HCT116 (cell line): ENCODE results near the gene IGFBP6. TPM values are rescaled to one million over a fixed set of nuclear protein-coding genes. Genes with fewer than 3 reads are reported as not detected.

Source experiments
- ATAC-seq: fragments of 200-7000 bp; cut with Tn5 transposase; 2 replicates; pipeline ENCODE4 v1.9.1; 2020; ENCODE audit warnings: mild to moderate bottlenecking, moderate library complexity
- BruUV-seq: library from RNA; stranded (reverse); fragments of 400-500 nt; replicated peaks from 2 replicates; lab custom pipeline; 2021; lab: Mats Ljungman, UMichigan
- CTCF ChIA-PET: fragments of 300-600 bp; sonication (Branson Sonifier 250); formaldehyde crosslinking; loops from one replicate; lab custom pipeline; 2021; ENCODE audit warnings: antibody characterized with exemption; lab: Charles Lee
- POLR2A ChIA-PET: fragments of 300-600, 350-600 bp; sonication (Branson Sonifier 250); formaldehyde crosslinking; loops from one replicate; lab custom pipeline; 2021; ENCODE audit warnings: antibody characterized with exemption; lab: Charles Lee
- RAD21 ChIA-PET, 2 experiments: fragments of 300-600 bp; sonication (Branson Sonifier 250); formaldehyde crosslinking; loops; one replicate each; lab custom pipeline; 2023; ENCODE audit warnings: low total read pairs in 2 of 2; ENCODE audit not compliant: uncharacterized antibody in 2 of 2, unreplicated experiment in 2 of 2, low non-redundant PET in 1 of 2; lab: Charles Lee
- DNase-seq: peaks from one replicate; pipeline ENCODE4 v3.0.0-alpha.2; 2010; ENCODE audit warnings: low read depth, low spot score
- H2AFZ ChIP-seq: fragments of 200-600 bp; shearing (Covaris generic), sonication (generic); 2 replicates; pipeline ENCODE4 v1.6.1; 2017; ENCODE audit warnings: low read depth, mixed run types, mixed read lengths, antibody characterized with exemption, low read length; ENCODE audit not compliant: poor library complexity, severe bottlenecking
- H3K27ac ChIP-seq: 2 replicates; pipeline ENCODE4 v1.5.1; 2012; ENCODE audit warnings: low read depth, low read length
- H3K27me3 ChIP-seq: fragments of 200-600 bp; sonication (generic); 2 replicates; pipeline ENCODE4 v1.6.1; 2016; ENCODE audit warnings: mixed run types, low read length, mixed read lengths; ENCODE audit not compliant: insufficient read depth
- H3K36me3 ChIP-seq, 2 experiments: fragments of 200-500 bp in 1 of 2; fragments of 200-600 bp in 1 of 2; sonication (Bioruptor generic) in 1 of 2; sonication (generic) in 1 of 2; 2 replicates each; pipeline versions ENCODE4 v1.5.1 to v1.6.1; 2014 to 2016; ENCODE audit warnings: low read length in 2 of 2, inconsistent platforms in 1 of 2, mixed read lengths in 1 of 2, mixed run types in 1 of 2; ENCODE audit not compliant: insufficient read depth in 2 of 2, control insufficient read depth in 1 of 2
- H3K4me1 ChIP-seq, 2 experiments: fragments of 200-600 bp in 1 of 2; sonication (generic) in 1 of 2; 2 replicates each; pipeline versions ENCODE4 v1.5.1 to v1.6.1; 2012 to 2017; ENCODE audit warnings: low read length in 2 of 2, inconsistent platforms in 1 of 2, mild to moderate bottlenecking in 1 of 2, mixed read lengths in 1 of 2, mixed run types in 1 of 2, moderate library complexity in 1 of 2; ENCODE audit not compliant: insufficient read depth in 2 of 2, control insufficient read depth in 1 of 2
- H3K4me2 ChIP-seq: fragments of 200-600 bp; sonication (generic); 2 replicates; pipeline ENCODE4 v1.6.1; 2017; ENCODE audit warnings: mixed run types, low read length, mixed read lengths
- H3K4me3 ChIP-seq, 2 experiments: fragments of 200-600 bp in 1 of 2; sonication (generic) in 1 of 2; replicated peaks in 1 of 2; 2 replicates each; pipeline ENCODE4 v1.5.1; 2011 to 2016; ENCODE audit warnings: low read length in 2 of 2, control low read depth in 1 of 2, low read depth in 1 of 2, mild to moderate bottlenecking in 1 of 2, mixed read lengths in 1 of 2, mixed run types in 1 of 2
- H3K79me2 ChIP-seq: fragments of 200-600 bp; sonication (generic); 2 replicates; pipeline ENCODE4 v1.6.1; 2017; ENCODE audit warnings: mild to moderate bottlenecking, mixed run types, low read length, moderate library complexity, mixed read lengths; ENCODE audit not compliant: insufficient read depth
- H3K9ac ChIP-seq: fragments of 200-600 bp; sonication (generic); 2 replicates; pipeline ENCODE4 v1.6.1; 2016; ENCODE audit warnings: low read length, mixed read lengths
- H3K9me2 ChIP-seq: fragments of 200-600 bp; sonication (generic), shearing (Covaris generic); 2 replicates; pipeline ENCODE4 v1.6.1; 2017; ENCODE audit warnings: mixed run types, mild to moderate bottlenecking, moderate library complexity; ENCODE audit not compliant: insufficient read depth
- H3K9me3 ChIP-seq, 2 experiments: fragments of 200-500 bp in 1 of 2; fragments of 200-600 bp in 1 of 2; sonication (Bioruptor generic) in 1 of 2; sonication (generic) in 1 of 2; 2 replicates each; pipeline ENCODE4 v1.6.1; 2014 to 2017; ENCODE audit warnings: low read length in 2 of 2, mixed read lengths in 2 of 2, inconsistent platforms in 1 of 2, low read depth in 1 of 2, mild to moderate bottlenecking in 1 of 2, mixed run types in 1 of 2, moderate library complexity in 1 of 2; ENCODE audit not compliant: control insufficient read depth in 1 of 2, insufficient read depth in 1 of 2
- H4K20me1 ChIP-seq: fragments of 200-600 bp; sonication (generic), shearing (Covaris generic); 2 replicates; pipeline ENCODE4 v1.6.1; 2017; ENCODE audit warnings: mixed run types, mild to moderate bottlenecking, moderate library complexity; ENCODE audit not compliant: insufficient read depth
- ATF3 ChIP-seq: IDR thresholded peaks from 2 replicates; pipeline ENCODE4 v1.6.1; 2012
- CTCF ChIP-seq, 3 experiments: fragments of 200-600 bp in 1 of 3; sonication (generic) in 1 of 3; IDR thresholded peaks in 2 of 3; conservative IDR thresholded peaks in 1 of 3; 2 replicates each; pipeline ENCODE4 v1.5.1; 2012 to 2017; ENCODE audit warnings: low read depth in 2 of 3, low read length in 2 of 3, antibody characterized with exemption in 1 of 3, borderline replicate concordance in 1 of 3, control low read depth in 1 of 3, mild to moderate bottlenecking in 1 of 3, mixed read lengths in 1 of 3, mixed run types in 1 of 3, moderate library complexity in 1 of 3; ENCODE audit not compliant: insufficient read depth in 1 of 3
- EGR1 ChIP-seq: IDR thresholded peaks from 2 replicates; pipeline ENCODE4 v1.6.1; 2012; ENCODE audit warnings: low read depth
- FOSL1 ChIP-seq: IDR thresholded peaks from 2 replicates; pipeline ENCODE4 v1.6.1; 2012; ENCODE audit warnings: low read depth
- JUND ChIP-seq: IDR thresholded peaks from 2 replicates; pipeline ENCODE4 v1.6.1; 2012
- POLR2AphosphoS5 ChIP-seq: IDR thresholded peaks from 2 replicates; pipeline ENCODE4 v1.6.1; 2011; ENCODE audit warnings: mild to moderate bottlenecking, low read depth, low read length, moderate library complexity
- YY1 ChIP-seq: IDR thresholded peaks from 2 replicates; pipeline ENCODE4 v1.6.1; 2011; ENCODE audit warnings: low read length, low read depth, moderate library complexity, mild to moderate bottlenecking; ENCODE audit not compliant: insufficient replicate concordance; ENCODE audit errors: extremely low read depth
- ZFX ChIP-seq: fragments of 450-650 bp; IDR thresholded peaks from 2 replicates; pipeline ENCODE4 v1.6.1; 2017
- intact Hi-C: fragments of 100-400 bp; cut with micrococcal nuclease; formaldehyde crosslinking; loops from 2 replicates; pipeline ENCODE4 v1.10.0; 2022
- total RNA-seq: library from RNA; stranded (reverse); gene quantifications from one replicate; pipeline ENCODE4 v1.2.1, GENCODE V29; 2021; ENCODE audit not compliant: unreplicated experiment
- TF ChIP-seq, protein P1 (sequence below): IDR thresholded peaks from 2 replicates; pipeline ENCODE4 v1.6.1; 2012; ENCODE audit warnings: low read depth

The IGFBP6 gene
- total RNA-seq, 1 experiment from 2014 or later, result 83.4 TPM

DNA sequence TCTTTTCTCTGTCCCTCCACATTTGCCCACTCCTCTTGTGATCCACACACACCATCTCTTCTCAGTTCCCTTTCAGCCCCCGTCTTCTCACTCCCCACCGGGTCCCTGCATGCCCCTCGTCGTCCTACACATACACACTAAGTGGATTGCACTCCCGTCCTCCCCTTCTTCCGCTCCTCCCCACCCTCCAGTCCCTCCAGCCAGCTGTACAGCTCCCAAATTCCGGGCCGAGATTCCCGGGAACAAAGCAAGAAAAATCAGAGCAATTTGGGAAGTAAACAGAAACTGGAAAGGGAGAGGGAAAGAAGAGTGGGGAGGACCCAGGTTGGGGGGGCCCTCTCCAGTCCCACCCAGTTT, 282 bp upstream of the IGFBP6 start:
- Histone ChIP-seq H3K36me3 (no peaks in the 10 kb centered on the region), H3K9ac (peak overlapping the region; percentile 67), H2AFZ (no peak overlapping the region)
- RAD21 ChIA-PET, result interaction anchor here (0.7 to 3.2 kb wide), 2 partner anchors 31 kb away, joined by 3 to 30 read pairs; no protein-coding TSS in a partner anchor
- TF ChIP-seq ZFX, result no peak
- TF ChIP-seq ATF3, result no peak
- TF ChIP-seq, all 23 proteins: peak for 0
- no peak for DNase-seq
- Histone ChIP-seq H3K27ac (peak overlapping the region; percentile 98), H3K4me3 (peak overlapping the region; percentile 58 to 78), H3K4me2 (peak overlapping the region; percentile 79), H3K79me2 (no peaks in the 10 kb centered on the region), H3K4me1 (peaks cover 49 to 76% of the 10 kb centered on the region in 2 experiments), H3K27me3 (no peaks in the 10 kb centered on the region), H3K9me3 (no peaks in the 10 kb centered on the region), H3K9me2 (no peaks in the 10 kb centered on the region), H4K20me1 (no peaks in the 10 kb centered on the region)
- peak; percentile 5 for ATAC-seq
- ChIA-PET CTCF (interaction anchor here (3.6 kb wide), 1 partner anchor 31 kb away, joined by 110 read pairs; no protein-coding TSS in a partner anchor), POLR2A (interaction anchor here (0.8 to 3.6 kb wide), 3 partner anchors 18 to 49 kb away, joined by 3 to 27 read pairs (median 3); partner anchors contain the start of gene SPRYD3)
- no TSS peak for BruUV-seq
- intact Hi-C loops, result no loop called here

GRCh38 chr12:53098354-53098981, 1.0 kb downstream of the IGFBP6 start:
- intact Hi-C loops, result no loop called here
- DNase-seq (peak; percentile 41), ATAC-seq (peak; percentile 47)
- Histone ChIP-seq H2AFZ (no peak overlapping the region), H3K4me1 (peaks cover 49 to 83% of the 10 kb centered on the region in 2 experiments), H3K9me3 (no peaks in the 10 kb centered on the region), H3K4me3 (peak overlapping the region; percentile 58 to 78), H3K27ac (peak overlapping the region; percentile 98), H4K20me1 (no peaks in the 10 kb centered on the region), H3K9ac (peak overlapping the region; percentile 67)
- TSS peak; percentile 76 for BruUV-seq
- CTCF ChIA-PET, result interaction anchor here (0.7 to 3.6 kb wide), 20 partner anchors 19 to 223 kb away, joined by 3 to 110 read pairs (median 4); partner anchors contain the start of genes AAAS, CSAD, SPRYD3 and ZNF740
- POLR2A ChIA-PET, result interaction anchor here (0.7 to 3.6 kb wide), 7 partner anchors 19 to 167 kb away, joined by 3 to 27 read pairs (median 6); partner anchors contain the start of gene SPRYD3
- TF ChIP-seq POLR2AphosphoS5, result peak; percentile 69
- peak; percentile 79 for TF ChIP-seq YY1
- TF ChIP-seq FOSL1, result no peak
- TF ChIP-seq JUND, result no peak
- TF ChIP-seq, protein P1, sequence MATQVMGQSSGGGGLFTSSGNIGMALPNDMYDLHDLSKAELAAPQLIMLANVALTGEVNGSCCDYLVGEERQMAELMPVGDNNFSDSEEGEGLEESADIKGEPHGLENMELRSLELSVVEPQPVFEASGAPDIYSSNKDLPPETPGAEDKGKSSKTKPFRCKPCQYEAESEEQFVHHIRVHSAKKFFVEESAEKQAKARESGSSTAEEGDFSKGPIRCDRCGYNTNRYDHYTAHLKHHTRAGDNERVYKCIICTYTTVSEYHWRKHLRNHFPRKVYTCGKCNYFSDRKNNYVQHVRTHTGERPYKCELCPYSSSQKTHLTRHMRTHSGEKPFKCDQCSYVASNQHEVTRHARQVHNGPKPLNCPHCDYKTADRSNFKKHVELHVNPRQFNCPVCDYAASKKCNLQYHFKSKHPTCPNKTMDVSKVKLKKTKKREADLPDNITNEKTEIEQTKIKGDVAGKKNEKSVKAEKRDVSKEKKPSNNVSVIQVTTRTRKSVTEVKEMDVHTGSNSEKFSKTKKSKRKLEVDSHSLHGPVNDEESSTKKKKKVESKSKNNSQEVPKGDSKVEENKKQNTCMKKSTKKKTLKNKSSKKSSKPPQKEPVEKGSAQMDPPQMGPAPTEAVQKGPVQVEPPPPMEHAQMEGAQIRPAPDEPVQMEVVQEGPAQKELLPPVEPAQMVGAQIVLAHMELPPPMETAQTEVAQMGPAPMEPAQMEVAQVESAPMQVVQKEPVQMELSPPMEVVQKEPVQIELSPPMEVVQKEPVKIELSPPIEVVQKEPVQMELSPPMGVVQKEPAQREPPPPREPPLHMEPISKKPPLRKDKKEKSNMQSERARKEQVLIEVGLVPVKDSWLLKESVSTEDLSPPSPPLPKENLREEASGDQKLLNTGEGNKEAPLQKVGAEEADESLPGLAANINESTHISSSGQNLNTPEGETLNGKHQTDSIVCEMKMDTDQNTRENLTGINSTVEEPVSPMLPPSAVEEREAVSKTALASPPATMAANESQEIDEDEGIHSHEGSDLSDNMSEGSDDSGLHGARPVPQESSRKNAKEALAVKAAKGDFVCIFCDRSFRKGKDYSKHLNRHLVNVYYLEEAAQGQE, result no peak
- no peak for TF ChIP-seq EGR1
- no peak for TF ChIP-seq CTCF (IDR thresholded peaks at IDR 0.05 in 2 of 3, conservative IDR thresholded peaks at IDR 0.05 in 1 of 3; ENCODE audit: borderline replicate concordance in 1 of 3, insufficient read depth in 1 of 3, low read depth in 2 of 3, low read length in 2 of 3)
- TF ChIP-seq, all 23 proteins: peak for 2
- RAD21 ChIA-PET, result interaction anchor here (0.7 to 3.2 kb wide), 9 partner anchors 19 to 114 kb away, joined by 3 to 30 read pairs (median 5); partner anchors contain the start of gene SPRYD3 (in 2 of the 2)
- no peaks in the 10 kb centered on the region for H3K79me2 ChIP-seq
- no peaks in the 10 kb centered on the region for H3K9me2 ChIP-seq
- peak overlapping the region; percentile 79 for H3K4me2 ChIP-seq
- no peaks in the 10 kb centered on the region for H3K36me3 ChIP-seq
- no peaks in the 10 kb centered on the region for H3K27me3 ChIP-seq
